Esophagus muscularis mucosa (tissue), 4 donors: ENCODE data around the gene HMGN1. TPM values are rescaled to one million over a fixed set of nuclear protein-coding genes. Genes with fewer than 3 reads are reported as not detected.

Experiments
- DNase-seq: peaks from one replicate; pipeline ENCODE4 v3.0.0-alpha.2; 2017; ENCODE audit errors: extremely low spot score
- H3K27ac ChIP-seq, 4 donors: fragments of 200-600 bp; sonication (generic); replicated peaks in 1 of 4; 1 replicate in 3 of 4; 2 replicates in 1 of 4; pipeline ENCODE4 v1.5.1; 2016 to 2019; ENCODE audit warnings: mild to moderate bottlenecking in 1 of 4
- H3K27me3 ChIP-seq, 4 donors: fragments of 200-600 bp; sonication (generic); one replicate each; pipeline versions ENCODE4 v1.5.1 to v1.6.0; 2016 to 2019
- H3K36me3 ChIP-seq, 4 donors: fragments of 200-600 bp; sonication (generic); one replicate each; pipeline ENCODE4 v1.5.1; 2016 to 2019
- H3K4me1 ChIP-seq, 4 donors: fragments of 200-600 bp; sonication (generic); one replicate each; pipeline ENCODE4 v1.5.1; 2016 to 2019
- H3K4me3 ChIP-seq, 4 donors: fragments of 200-600 bp; sonication (generic); 1 replicate in 2 of 4; 2 replicates in 2 of 4; pipeline ENCODE4 v1.5.1; 2016 to 2019; ENCODE audit warnings: mild to moderate bottlenecking in 4 of 4, moderate library complexity in 1 of 4
- H3K9me3 ChIP-seq, 4 donors: fragments of 200-600 bp; sonication (generic); 1 replicate in 3 of 4; 2 replicates in 1 of 4; pipeline ENCODE4 v1.5.1; 2016 to 2019
- CTCF ChIP-seq, 3 experiments: fragments of 200-600 bp in 2 of 3; fragments of 450-650 bp in 1 of 3; sonication (generic) in 2 of 3; IDR thresholded peaks; one replicate each; pipeline ENCODE4 v1.5.1; 2017 to 2019; ENCODE audit warnings: antibody characterized with exemption in 3 of 3, mild to moderate bottlenecking in 2 of 3, moderate library complexity in 1 of 3
- EP300 ChIP-seq: sonication (generic); formaldehyde crosslinking; IDR thresholded peaks from one replicate; pipeline ENCODE4 v1.6.1; 2017; ENCODE audit warnings: antibody characterized with exemption
- POLR2A ChIP-seq: fragments of 450-650 bp; IDR thresholded peaks from one replicate; pipeline ENCODE4 v1.6.1; 2017; ENCODE audit warnings: antibody characterized with exemption, moderate library complexity, mild to moderate bottlenecking, low read depth
- POLR2AphosphoS5 ChIP-seq, 2 donors: sonication (generic); formaldehyde crosslinking; IDR thresholded peaks; one replicate each; pipeline ENCODE4 v1.6.1; 2017; ENCODE audit warnings: antibody characterized with exemption in 2 of 2
- WGBS: methylation state at CpG from one replicate; pipeline ENCODE4 v1.1.5; 2018; 5-methylcytosine and 5-hydroxymethylcytosine counted together
- intact Hi-C: fragments of 100-400 bp; cut with DNase I; formaldehyde crosslinking; loops from one replicate; pipeline ENCODE4 v1.15.1; 2023
- total RNA-seq, 4 donors: library from RNA; depleted of rRNA; stranded (reverse); fragments of >200 nt; gene quantifications; one replicate each; pipeline versions ENCODE4 v1.1.0 to v1.2.1, GENCODE V29; 2016

The HMGN1 gene
- total RNA-seq, 4 donors from 2014 or later = 69.1 to 77.4 (median 72.1) TPM

- DNase-seq = no peak
- TF ChIP-seq POLR2A = no peak
- peak in 1 of 3 experiments; percentile 0 for TF ChIP-seq CTCF (IDR thresholded peaks at IDR 0.05)
- 5% methylated on average over 3 of the region's 10 CpGs for WGBS
- Histone ChIP-seq H3K27ac (peak overlapping the region; percentile 75 to 84 (median 79)), H3K4me1 (peaks cover 34 to 61% (median 55%) of the 10 kb centered on the region in 4 donors), H3K27me3 (no peaks in the 10 kb centered on the region), H3K4me3 (peak overlapping the region; percentile 48 to 64 (median 53)), H3K36me3 (peaks cover 23 to 36% (median 31%) of the 10 kb centered on the region in 4 donors), H3K9me3 (no peaks in the 10 kb centered on the region)
- intact Hi-C loops = loop anchor here (2.0 to 10.0 kb wide), 4 partner anchors 42 to 204 kb away; partner anchors contain the start of genes BRWD1 and PSMG1
Observed at GRCh38 chr21:39388811-39389155, 39.9 kb upstream of the HMGN1 start.

- DNase-seq = peak; percentile 97
- Histone ChIP-seq H3K4me3 (peak overlapping the region; percentile 48 to 64 (median 53)), H3K27ac (peak overlapping the region; percentile 75 to 84 (median 79)), H3K9me3 (no peaks in the 10 kb centered on the region), H3K4me1 (peaks cover 34 to 63% (median 55%) of the 10 kb centered on the region in 4 donors), H3K36me3 (peaks cover 18 to 30% (median 25%) of the 10 kb centered on the region in 4 donors), H3K27me3 (no peaks in the 10 kb centered on the region)
- TF ChIP-seq POLR2AphosphoS5 (IDR thresholded peaks at IDR 0.05) (peak; percentile 44 to 54), EP300 (no peak), POLR2A (no peak), CTCF (IDR thresholded peaks at IDR 0.05) (peak; percentile 85 to 99 (median 97))
- WGBS = 24% methylated on average over 19 of the region's 35 CpGs
- intact Hi-C loops = loop anchor here (2.0 to 10.0 kb wide), 4 partner anchors 41 to 203 kb away; partner anchors contain the start of genes BRWD1 and PSMG1
Observed at GRCh38 chr21:39388038-39388810, 39.3 kb upstream of the HMGN1 start.

GRCh38 chr21:39387461-39388037 is 38.7 kb upstream of the HMGN1 start:
- no peaks in the 10 kb centered on the region for H3K27me3 ChIP-seq
- H3K4me1 ChIP-seq = peaks cover 34 to 70% (median 56%) of the 10 kb centered on the region in 4 donors
- 6% methylated on average over 14 of the region's 21 CpGs for WGBS
- H3K27ac ChIP-seq = peak overlapping the region; percentile 75 to 84 (median 79)
- H3K9me3 ChIP-seq = no peaks in the 10 kb centered on the region
- TF ChIP-seq POLR2AphosphoS5 (IDR thresholded peaks at IDR 0.05) (peak; percentile 6 to 69), POLR2A (no peak), EP300 (no peak), CTCF (IDR thresholded peaks at IDR 0.05) (no peak)
- H3K36me3 ChIP-seq = peaks cover 11 to 30% (median 19%) of the 10 kb centered on the region in 4 donors
- DNase-seq = peak; percentile 96
- H3K4me3 ChIP-seq = peak overlapping the region; percentile 48 to 64 (median 53)
- intact Hi-C loops = loop anchor here (2.0 to 10.0 kb wide), 4 partner anchors 41 to 203 kb away; partner anchors contain the start of genes BRWD1 and PSMG1

- Histone ChIP-seq H3K27ac (peak overlapping the region; percentile 75 to 84 (median 79)), H3K27me3 (no peaks in the 10 kb centered on the region), H3K36me3 (peaks cover 7 to 29% (median 13%) of the 10 kb centered on the region in 4 donors), H3K9me3 (no peaks in the 10 kb centered on the region), H3K4me1 (peaks cover 34 to 76% (median 62%) of the 10 kb centered on the region in 4 donors), H3K4me3 (peak overlapping the region; percentile 48 to 64 (median 53))
- no peak for DNase-seq
- no peak for TF ChIP-seq POLR2A
- TF ChIP-seq POLR2AphosphoS5 (IDR thresholded peaks at IDR 0.05) = no peak
- no peak for TF ChIP-seq EP300
- TF ChIP-seq CTCF (IDR thresholded peaks at IDR 0.05) = no peak
- intact Hi-C loops = loop anchor here (5.0 to 10.0 kb wide), 2 partner anchors 55 to 202 kb away; partner anchors contain the start of gene PSMG1
- 90% methylated on average over 11 of the region's 11 CpGs for WGBS
Observed at GRCh38 chr21:39386899-39387298, 38.0 kb upstream of the HMGN1 start.
